Fibroblast of skin of right quadriceps (primary cell): Measurements from ENCODE around the gene TNNI2.
A peak's percentile ranks its signal among the peaks of the same experiment; 100 is the strongest.

ENCODE experiments used
- DNase-seq: peaks from one replicate; pipeline ENCODE4 v3.0.0-alpha.2; 2013

TNNI2 gene

GRCh38 chr11:1822648-1823375 lies 16.0 kb upstream of the TNNI2 start:
- DNase-seq = no peak

GRCh38 chr11:1823376-1824220 lies 15.2 kb upstream of the TNNI2 start:
- no peak for DNase-seq

GRCh38 chr11:1824221-1825038 lies 14.4 kb upstream of the TNNI2 start:
- DNase-seq = no peak

- DNase-seq = no peak
Observed at GRCh38 chr11:1825039-1825740, 13.6 kb upstream of the TNNI2 start.

- DNase-seq = no peak
Observed at GRCh38 chr11:1825785-1826451, 12.9 kb upstream of the TNNI2 start.

GRCh38 chr11:1826552-1827094 lies 12.2 kb upstream of the TNNI2 start:
- DNase-seq = peak; percentile 35

GRCh38 chr11:1827095-1827813 lies 11.5 kb upstream of the TNNI2 start:
- peak; percentile 67 for DNase-seq

GRCh38 chr11:1827931-1828330 lies 10.8 kb upstream of the TNNI2 start:
- no peak for DNase-seq

GRCh38 chr11:1828542-1828941 lies 10.2 kb upstream of the TNNI2 start:
- no peak for DNase-seq

GRCh38 chr11:1829039-1829820 lies 9.6 kb upstream of the TNNI2 start:
- peak; percentile 30 for DNase-seq

- DNase-seq = no peak
Observed at GRCh38 chr11:1830004-1830321, 8.8 kb upstream of the TNNI2 start.

- no peak for DNase-seq
Observed at GRCh38 chr11:1830322-1831223, 8.2 kb upstream of the TNNI2 start.

- DNase-seq = no peak
Observed at GRCh38 chr11:1831338-1832210, 7.2 kb upstream of the TNNI2 start.

GRCh38 chr11:1832211-1832919 lies 6.4 kb upstream of the TNNI2 start:
- DNase-seq = peak; percentile 14

GRCh38 chr11:1832920-1833295 lies 5.9 kb upstream of the TNNI2 start:
- no peak for DNase-seq

GRCh38 chr11:1834062-1834610 lies 4.6 kb upstream of the TNNI2 start:
- DNase-seq = no peak
